H9 (cell line): ENCODE results near the gene SYNE2. TPM values are rescaled to one million over a fixed set of nuclear protein-coding genes. Genes with fewer than 3 reads are reported as not detected.
"Not testable (repeated sequence)": the region's sequence is repeated elsewhere in the genome, so short reads cannot be mapped to it uniquely, and the experiment has no call there.

ENCODE experiments used
- DNase-seq: peaks from one replicate; pipeline ENCODE4 v3.0.0-alpha.2; 2017
- H2AFZ ChIP-seq: one replicate; pipeline ENCODE4 v1.6.1; 2013; ENCODE audit warnings: mild to moderate bottlenecking, low read length, control low read depth, moderate library complexity
- H2AK5ac ChIP-seq: 2 replicates; pipeline ENCODE4 v1.6.1; 2013; ENCODE audit warnings: low read length, control low read depth, mixed read lengths; ENCODE audit not compliant: insufficient read length
- H2BK120ac ChIP-seq: one replicate; pipeline ENCODE4 v1.6.1; 2013; ENCODE audit warnings: low read depth, mild to moderate bottlenecking, low read length, control low read depth, inconsistent platforms; ENCODE audit not compliant: poor library complexity, severe bottlenecking
- H2BK12ac ChIP-seq: 2 replicates; pipeline ENCODE4 v1.6.1; 2013; ENCODE audit warnings: low read length, control low read depth, mixed read lengths, low read depth; ENCODE audit not compliant: insufficient read length
- H2BK15ac ChIP-seq: 2 replicates; pipeline ENCODE4 v1.6.1; 2013; ENCODE audit warnings: low read depth, low read length, control low read depth
- H2BK20ac ChIP-seq: one replicate; pipeline ENCODE4 v1.6.1; 2013; ENCODE audit warnings: low read depth, mild to moderate bottlenecking, low read length, control low read depth, inconsistent platforms; ENCODE audit not compliant: poor library complexity, severe bottlenecking
- H2BK5ac ChIP-seq: 2 replicates; pipeline ENCODE4 v1.6.1; 2013; ENCODE audit warnings: low read length, control low read depth, mixed read lengths; ENCODE audit not compliant: insufficient read length
- H3K14ac ChIP-seq: 2 replicates; pipeline ENCODE4 v1.6.1; 2013; ENCODE audit warnings: low read length, control low read depth; ENCODE audit not compliant: insufficient read depth
- H3K18ac ChIP-seq: 2 replicates; pipeline ENCODE4 v1.6.1; 2013; ENCODE audit warnings: low read depth, mild to moderate bottlenecking, mixed read lengths, low read length, control low read depth; ENCODE audit not compliant: insufficient read length
- H3K23ac ChIP-seq: 2 replicates; pipeline ENCODE4 v1.6.1; 2013; ENCODE audit warnings: low read length, control low read depth, mixed read lengths, low read depth; ENCODE audit not compliant: insufficient read length
- H3K23me2 ChIP-seq: 2 replicates; pipeline ENCODE4 v1.6.1; 2013; ENCODE audit warnings: low read depth, mild to moderate bottlenecking, mixed read lengths, low read length, control low read depth; ENCODE audit not compliant: insufficient read length, poor library complexity, severe bottlenecking
- H3K27ac ChIP-seq: 2 replicates; pipeline ENCODE4 v1.5.1; 2013; ENCODE audit warnings: low read length, control low read depth, mixed read lengths, low read depth; ENCODE audit not compliant: insufficient read length
- H3K27me3 ChIP-seq: 2 replicates; pipeline ENCODE4 v1.6.1; 2013; ENCODE audit warnings: low read length, control low read depth, inconsistent platforms; ENCODE audit not compliant: insufficient read depth
- H3K4ac ChIP-seq: 2 replicates; pipeline ENCODE4 v1.6.1; 2013; ENCODE audit warnings: low read depth, mild to moderate bottlenecking, control low read depth, inconsistent platforms, low read length, moderate library complexity
- H3K4me1 ChIP-seq: 2 replicates; pipeline ENCODE4 v1.6.1; 2013; ENCODE audit warnings: low read length, control low read depth, inconsistent platforms; ENCODE audit not compliant: insufficient read depth
- H3K4me2 ChIP-seq: 2 replicates; pipeline ENCODE4 v1.6.1; 2013; ENCODE audit warnings: low read length, control low read depth, mixed read lengths; ENCODE audit not compliant: insufficient read length, insufficient read depth
- H3K56ac ChIP-seq: 2 replicates; pipeline ENCODE4 v1.6.1; 2013; ENCODE audit warnings: low read depth, mild to moderate bottlenecking, mixed read lengths, low read length, control low read depth; ENCODE audit not compliant: insufficient read length
- H3K79me1 ChIP-seq: 2 replicates; pipeline ENCODE4 v1.6.1; 2013; ENCODE audit warnings: low read depth, mild to moderate bottlenecking, moderate library complexity, low read length, control low read depth, inconsistent platforms; ENCODE audit not compliant: insufficient read depth, poor library complexity, severe bottlenecking
- H3K79me2 ChIP-seq: 2 replicates; pipeline ENCODE4 v1.6.1; 2013; ENCODE audit warnings: low read length, control low read depth, inconsistent platforms; ENCODE audit not compliant: insufficient read depth
- H3K9ac ChIP-seq: 2 replicates; pipeline ENCODE4 v1.6.1; 2013; ENCODE audit warnings: low read length, control low read depth, mixed read lengths; ENCODE audit not compliant: insufficient read length; ENCODE audit errors: extremely low read depth
- H3K9me3 ChIP-seq: one replicate; pipeline ENCODE4 v1.6.1; 2013; ENCODE audit warnings: low read depth, low read length, inconsistent platforms; ENCODE audit not compliant: control insufficient read depth
- H3T11ph ChIP-seq: one replicate; pipeline ENCODE4 v1.6.1; 2013; ENCODE audit warnings: mild to moderate bottlenecking, low read length, control low read depth, inconsistent platforms
- H4K20me1 ChIP-seq: one replicate; pipeline ENCODE4 v1.6.1; 2013; ENCODE audit not compliant: control insufficient read depth, insufficient read length, insufficient read depth
- H4K5ac ChIP-seq: 2 replicates; pipeline ENCODE4 v1.6.1; 2013; ENCODE audit warnings: low read depth, mild to moderate bottlenecking, mixed read lengths, low read length, control low read depth; ENCODE audit not compliant: insufficient read length
- H4K8ac ChIP-seq: replicated peaks from 2 replicates; pipeline ENCODE4 v1.6.1; 2013; ENCODE audit warnings: low read length, control low read depth, mixed read lengths, low read depth; ENCODE audit not compliant: insufficient read length
- H4K91ac ChIP-seq: 2 replicates; pipeline ENCODE4 v1.6.1; 2013; ENCODE audit warnings: low read depth, mild to moderate bottlenecking, moderate library complexity, mixed read lengths, low read length, control low read depth; ENCODE audit not compliant: insufficient read length
- H3K27ac Mint-ChIP-seq, 3 experiments: 2 replicates in 2 of 3; 3 replicates in 1 of 3; pipeline ENCODE4 v1.8.0; 2020 to 2021; ENCODE audit warnings: mixed read lengths in 3 of 3, mild to moderate bottlenecking in 1 of 3, moderate library complexity in 1 of 3
- H3K27me3 Mint-ChIP-seq: 2 replicates; pipeline ENCODE4 v1.8.0; 2021; ENCODE audit warnings: low read depth, mild to moderate bottlenecking, moderate library complexity, mixed read lengths
- H3K36me3 Mint-ChIP-seq, 3 experiments: 2 replicates in 2 of 3; 3 replicates in 1 of 3; pipeline ENCODE4 v1.8.0; 2020 to 2021; ENCODE audit warnings: low read depth in 3 of 3, mixed read lengths in 3 of 3; ENCODE audit not compliant: insufficient read depth in 1 of 3
- H3K4me1 Mint-ChIP-seq, 2 experiments: 2 replicates each; pipeline ENCODE4 v1.8.0; 2020; ENCODE audit warnings: mixed read lengths in 2 of 2
- H3K4me3 Mint-ChIP-seq, 2 experiments: 2 replicates in 1 of 2; 3 replicates in 1 of 2; pipeline ENCODE4 v1.8.0; 2020 to 2021; ENCODE audit warnings: mild to moderate bottlenecking in 2 of 2, mixed read lengths in 2 of 2, moderate library complexity in 1 of 2
- H3K9me3 Mint-ChIP-seq, 2 experiments: 2 replicates in 1 of 2; 3 replicates in 1 of 2; pipeline ENCODE4 v1.8.0; 2020; ENCODE audit warnings: mild to moderate bottlenecking in 2 of 2, mixed read lengths in 2 of 2, moderate library complexity in 1 of 2
- CTCF ChIP-seq: fragments of 200-600 bp; sonication (generic); conservative IDR thresholded peaks from 3 replicates; pipeline ENCODE4 v1.8.0; 2021; ENCODE audit warnings: antibody characterized with exemption, mild to moderate bottlenecking
- WGBS: extraction: QIAGEN DNeasy Blood & Tissue Kit; methylation state at CpG from one replicate; pipeline ENCODE4 v1.1.7; 2013; ENCODE audit warnings: missing lambda C conversion rate, low lambda C conversion rate, mixed read lengths; ENCODE audit not compliant: insufficient read length; ENCODE audit errors: extremely low coverage; 5-methylcytosine and 5-hydroxymethylcytosine counted together
- total RNA-seq: library from RNA; stranded (reverse); gene quantifications from 2 replicates; pipeline ENCODE4 v1.2.1, GENCODE V29; 2021

Gene SYNE2
- total RNA-seq, 1 experiment from 2014 or later: 43.3 TPM

- no peak overlapping the region for H2BK20ac ChIP-seq
- H3K79me2 ChIP-seq: no peaks in the 10 kb centered on the region
- H2BK120ac ChIP-seq: no peak overlapping the region
- H3T11ph ChIP-seq: no peak overlapping the region
- no peak overlapping the region for H2BK12ac ChIP-seq
- no peak overlapping the region for H3K27ac ChIP-seq
- no peaks in the 10 kb centered on the region for H3K79me1 ChIP-seq
- H3K14ac ChIP-seq: no peak overlapping the region
- no peak overlapping the region for H3K4ac ChIP-seq
- TF ChIP-seq CTCF: no peak
- DNase-seq: no peak
- Mint-ChIP-seq H3K9me3 (no peaks in the 10 kb centered on the region), H3K36me3 (peaks cover 43 to 67% (median 58%) of the 10 kb centered on the region in 3 experiments; a peak in 6 of 7 replicates), H3K4me3 (no peak overlapping the region), H3K4me1 (peaks cover 8% of the 10 kb centered on the region in 2 experiments), H3K27ac (0 out of 7 replicates have a peak overlapping the region, but pooled peaks of 1 of the 3 experiments have one; percentile 44), H3K27me3 (no peaks in the 10 kb centered on the region)
- H3K9ac ChIP-seq: no peak overlapping the region
- no peak overlapping the region for H2AK5ac ChIP-seq
- H4K5ac ChIP-seq: no peak overlapping the region
- H2BK5ac ChIP-seq: no peak overlapping the region
- no peak overlapping the region for H4K91ac ChIP-seq
- no peaks in the 10 kb centered on the region for H3K23me2 ChIP-seq
- H4K8ac ChIP-seq: no peak overlapping the region
- H2AFZ ChIP-seq: no peak overlapping the region
- no peaks in the 10 kb centered on the region for H3K27me3 ChIP-seq
- no CpG with 5 or more reads among the region's 12 CpGs for WGBS
- no peak overlapping the region for H3K56ac ChIP-seq
- no peaks in the 10 kb centered on the region for H3K4me1 ChIP-seq
- no peaks in the 10 kb centered on the region for H4K20me1 ChIP-seq
- H3K23ac ChIP-seq: no peak overlapping the region
- no peaks in the 10 kb centered on the region for H3K9me3 ChIP-seq
- H3K4me2 ChIP-seq: no peak overlapping the region
- H2BK15ac ChIP-seq: no peak overlapping the region
- no peak overlapping the region for H3K18ac ChIP-seq
Observed at GRCh38 chr14:64210216-64210615, 357.4 kb downstream of the SYNE2 start.

GRCh38 chr14:64210912-64211311 lies 358.1 kb downstream of the SYNE2 start:
- H4K8ac ChIP-seq, H3K4me1 ChIP-seq, H3K27me3 Mint-ChIP-seq, H3K79me2 ChIP-seq, H2AFZ ChIP-seq, H3K27ac ChIP-seq, H3K4me2 ChIP-seq, H3K79me1 ChIP-seq, H4K20me1 ChIP-seq, H2BK5ac ChIP-seq, H3K14ac ChIP-seq, H2BK12ac ChIP-seq, H3T11ph ChIP-seq, H3K56ac ChIP-seq, H3K4me3 Mint-ChIP-seq, H2AK5ac ChIP-seq, H2BK20ac ChIP-seq, H2BK15ac ChIP-seq, H3K9me3 ChIP-seq, H4K5ac ChIP-seq, H2BK120ac ChIP-seq, H3K18ac ChIP-seq, H3K9ac ChIP-seq, DNase-seq, H3K23ac ChIP-seq, H3K23me2 ChIP-seq, H3K4ac ChIP-seq, H4K91ac ChIP-seq, H3K4me1 Mint-ChIP-seq, H3K9me3 Mint-ChIP-seq, H3K27me3 ChIP-seq: not testable (repeated sequence)
- Mint-ChIP-seq H3K36me3 (peaks cover 48 to 74% (median 64%) of the 10 kb centered on the region in 3 experiments; a peak in 6 of 7 replicates), H3K27ac (peak overlapping the region in 1 of 3 experiments; percentile 11; a peak in 2 of 7 replicates)
- no CpG with 5 or more reads among the region's 6 CpGs for WGBS
